GM19438 (cell line): ENCODE measurements around the gene SLCO2A1.
"Not testable (repeated sequence)": the region's sequence is repeated elsewhere in the genome, so short reads cannot be mapped to it uniquely, and the experiment has no call there.

ENCODE experiments used
- ATAC-seq: cut with Tn5 transposase; IDR thresholded peaks from one replicate; pipeline ENCODE4 v1.9.1; 2021; ENCODE audit warnings: low read depth; ENCODE audit not compliant: unreplicated experiment

Gene SLCO2A1

GRCh38 chr3:134029734-134030378, at the start of gene SLCO2A1:
TSS of gene SLCO2A1 (minus strand) at chr3:134029925. CDS start at chr3:134029802, 123 bp downstream.
- no peak for ATAC-seq

DNA sequence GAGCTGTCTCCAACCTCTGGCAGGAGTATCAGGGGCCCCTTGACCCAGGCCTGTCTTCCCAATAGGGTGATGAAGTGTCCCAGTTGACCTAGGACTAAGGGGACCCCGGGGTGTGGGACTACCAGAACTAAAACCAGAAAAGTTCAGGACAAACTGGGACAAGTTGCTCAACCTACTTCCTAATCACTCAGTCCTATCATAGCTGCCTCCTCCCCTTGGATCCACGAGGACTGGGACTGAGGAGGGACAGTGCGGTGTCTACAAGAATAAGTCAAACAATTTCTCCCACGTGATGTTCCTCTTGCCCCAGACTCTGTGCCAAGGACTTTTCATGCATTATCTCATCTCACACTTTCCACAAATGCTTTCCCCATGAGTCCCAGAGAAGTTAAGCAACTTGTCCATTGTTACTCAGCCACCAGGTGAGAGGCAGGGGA, 49.4 kb upstream of the SLCO2A1 start:
- no peak for ATAC-seq

GRCh38 chr3:134078169-134078831, 48.6 kb upstream of the SLCO2A1 start:
- ATAC-seq, result no peak

DNA sequence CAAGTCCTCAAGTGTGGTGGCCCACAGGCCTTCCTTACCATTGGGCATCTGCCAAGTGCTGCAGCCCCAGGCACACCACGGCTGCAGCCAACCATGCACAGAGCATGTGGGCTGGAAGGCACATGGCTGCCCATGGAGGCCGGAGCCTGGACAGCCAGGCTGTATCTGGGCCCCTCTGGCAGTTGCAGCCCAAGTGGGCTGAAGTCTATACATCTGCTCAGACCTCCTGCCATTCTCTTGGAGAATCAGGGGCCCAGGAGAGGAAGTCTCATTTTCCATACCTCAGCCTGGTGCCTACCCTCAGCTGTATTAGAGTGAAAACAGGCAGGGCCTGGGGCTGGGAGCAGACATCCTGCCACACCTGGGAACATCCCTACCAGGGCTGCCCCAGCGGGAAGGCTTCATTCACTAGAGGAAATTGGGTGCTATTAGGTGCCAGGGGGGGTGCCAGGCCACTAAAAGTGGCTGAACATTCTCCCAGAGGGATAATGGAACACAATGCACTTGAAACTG, 48.0 kb upstream of the SLCO2A1 start:
- no peak for ATAC-seq

DNA sequence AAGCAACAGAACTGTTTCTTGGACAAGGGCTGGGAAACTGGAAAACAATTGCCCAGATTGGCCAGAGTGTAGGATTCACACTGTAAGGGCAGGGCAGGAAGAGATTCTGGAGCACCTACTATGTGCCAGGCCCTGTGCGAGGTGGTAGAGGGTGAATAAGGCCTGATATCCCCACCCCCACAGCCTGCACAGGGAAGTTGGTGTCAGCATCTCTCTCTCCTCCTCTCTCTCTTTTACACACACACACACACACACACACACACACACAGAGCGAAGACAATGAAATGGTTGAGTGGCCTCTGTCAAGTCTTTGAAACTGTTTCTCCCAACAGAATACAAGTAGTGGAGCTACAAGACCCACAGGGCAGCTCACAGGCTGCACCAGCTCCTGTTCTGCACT, 47.1 kb upstream of the SLCO2A1 start:
- ATAC-seq, result no peak

GRCh38 chr3:134075846-134076245, 46.1 kb upstream of the SLCO2A1 start:
- no peak for ATAC-seq

GRCh38 chr3:134075568-134075825, 45.8 kb upstream of the SLCO2A1 start:
- no peak for ATAC-seq

GRCh38 chr3:134074790-134075567, 45.3 kb upstream of the SLCO2A1 start:
- no peak for ATAC-seq

GRCh38 chr3:134074001-134074789, 44.5 kb upstream of the SLCO2A1 start:
- no peak for ATAC-seq

DNA sequence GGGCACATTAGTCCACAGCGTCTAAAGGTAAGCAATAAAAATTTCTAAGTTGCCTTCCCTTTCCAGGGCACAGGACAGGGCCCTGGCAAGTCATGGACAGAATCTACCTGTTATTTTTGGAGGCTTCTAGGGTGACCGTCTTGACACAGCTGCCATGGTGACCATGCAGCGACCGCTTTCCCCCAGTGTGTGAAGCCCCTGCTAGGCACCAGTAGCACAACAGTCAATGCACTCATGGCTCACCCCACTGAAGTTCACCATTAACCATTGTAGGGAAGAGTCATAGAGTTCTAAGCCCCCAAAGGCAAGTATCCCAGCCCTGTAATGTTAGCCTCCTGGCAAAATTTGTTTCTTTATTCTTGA, 43.8 kb upstream of the SLCO2A1 start:
- ATAC-seq, result no peak

GRCh38 chr3:134072881-134073582, 43.3 kb upstream of the SLCO2A1 start:
- no peak for ATAC-seq

- not testable (repeated sequence) for ATAC-seq
Observed at GRCh38 chr3:134070281-134070680, 40.6 kb upstream of the SLCO2A1 start.

- no peak for ATAC-seq
Observed at GRCh38 chr3:134068429-134068828, 38.7 kb upstream of the SLCO2A1 start.

DNA sequence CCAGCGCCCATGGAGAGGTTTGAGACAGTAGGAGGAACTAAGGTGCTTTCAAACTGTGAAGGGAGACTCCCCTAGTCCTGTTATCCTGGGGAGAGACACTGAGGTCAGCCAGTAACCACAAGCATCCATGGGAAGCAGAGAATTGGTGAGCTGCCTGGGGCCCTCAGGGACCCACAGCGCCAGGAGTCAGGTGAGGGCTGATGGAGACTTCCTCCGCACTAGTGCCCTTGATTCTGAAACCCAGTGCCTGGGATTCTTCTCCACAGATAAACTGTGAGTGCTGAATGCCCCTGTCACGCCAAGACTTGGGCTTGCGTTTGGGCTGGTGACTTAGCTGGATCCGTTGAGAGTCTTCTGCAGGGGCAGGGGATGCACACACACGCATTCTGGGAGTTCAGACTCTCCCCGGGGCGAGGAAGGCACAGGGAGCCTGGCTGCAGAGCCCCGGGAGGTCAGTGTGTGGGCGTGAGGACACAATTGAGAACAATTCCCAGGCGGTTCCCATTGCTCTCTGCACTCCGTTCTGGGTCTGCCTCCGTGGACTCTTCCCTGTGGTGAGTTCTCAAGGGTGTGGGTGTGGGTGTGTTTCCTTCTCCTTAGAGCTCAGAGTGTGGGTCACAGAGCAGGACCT, 37.9 kb upstream of the SLCO2A1 start:
- no peak for ATAC-seq

DNA sequence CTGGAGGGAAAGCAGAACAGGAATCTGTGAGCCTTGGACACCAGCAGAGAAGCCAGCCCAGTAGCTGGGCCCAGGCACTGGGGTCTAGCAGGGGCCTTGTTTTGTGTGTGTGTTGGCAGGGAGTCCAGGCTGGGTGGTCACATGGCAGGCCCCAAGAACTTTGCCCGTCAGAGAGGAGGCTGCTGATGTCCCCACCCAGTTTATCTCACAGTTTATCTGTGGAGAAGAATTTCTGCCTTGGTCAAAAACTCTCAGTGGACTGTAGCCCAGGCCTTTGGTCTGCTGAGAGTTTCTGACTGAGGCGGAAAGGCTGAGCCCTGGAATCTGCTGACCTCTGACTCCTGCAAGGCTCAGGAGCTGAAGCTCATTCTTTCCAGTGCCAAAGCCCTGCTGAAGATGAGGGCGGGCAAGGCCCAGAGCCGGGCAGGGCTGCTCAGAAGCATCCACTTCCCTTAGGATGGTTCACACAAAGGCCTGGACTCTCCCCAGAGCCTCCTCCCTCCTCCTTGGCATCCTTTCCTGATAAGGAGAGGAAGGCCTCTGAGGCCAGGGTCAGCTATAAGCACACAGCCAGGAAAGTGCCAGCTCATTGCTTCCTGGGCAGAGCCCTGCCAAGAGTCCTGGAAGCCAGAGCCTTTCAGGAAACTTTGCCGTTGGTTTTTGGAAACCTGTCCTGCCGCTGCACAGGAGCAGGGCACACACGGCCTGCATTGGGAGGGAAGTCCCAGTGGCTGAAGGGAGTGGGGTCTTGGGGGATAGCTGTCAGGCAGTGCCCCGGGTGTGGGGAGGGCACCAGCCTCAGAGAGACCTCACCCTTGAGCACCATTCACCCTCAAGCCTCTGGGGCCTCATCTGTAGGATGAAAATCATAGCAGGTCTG, 37.2 kb upstream of the SLCO2A1 start:
- ATAC-seq, result no peak

- ATAC-seq, result no peak
Observed at GRCh38 chr3:134066158-134066541, 36.4 kb upstream of the SLCO2A1 start.

DNA sequence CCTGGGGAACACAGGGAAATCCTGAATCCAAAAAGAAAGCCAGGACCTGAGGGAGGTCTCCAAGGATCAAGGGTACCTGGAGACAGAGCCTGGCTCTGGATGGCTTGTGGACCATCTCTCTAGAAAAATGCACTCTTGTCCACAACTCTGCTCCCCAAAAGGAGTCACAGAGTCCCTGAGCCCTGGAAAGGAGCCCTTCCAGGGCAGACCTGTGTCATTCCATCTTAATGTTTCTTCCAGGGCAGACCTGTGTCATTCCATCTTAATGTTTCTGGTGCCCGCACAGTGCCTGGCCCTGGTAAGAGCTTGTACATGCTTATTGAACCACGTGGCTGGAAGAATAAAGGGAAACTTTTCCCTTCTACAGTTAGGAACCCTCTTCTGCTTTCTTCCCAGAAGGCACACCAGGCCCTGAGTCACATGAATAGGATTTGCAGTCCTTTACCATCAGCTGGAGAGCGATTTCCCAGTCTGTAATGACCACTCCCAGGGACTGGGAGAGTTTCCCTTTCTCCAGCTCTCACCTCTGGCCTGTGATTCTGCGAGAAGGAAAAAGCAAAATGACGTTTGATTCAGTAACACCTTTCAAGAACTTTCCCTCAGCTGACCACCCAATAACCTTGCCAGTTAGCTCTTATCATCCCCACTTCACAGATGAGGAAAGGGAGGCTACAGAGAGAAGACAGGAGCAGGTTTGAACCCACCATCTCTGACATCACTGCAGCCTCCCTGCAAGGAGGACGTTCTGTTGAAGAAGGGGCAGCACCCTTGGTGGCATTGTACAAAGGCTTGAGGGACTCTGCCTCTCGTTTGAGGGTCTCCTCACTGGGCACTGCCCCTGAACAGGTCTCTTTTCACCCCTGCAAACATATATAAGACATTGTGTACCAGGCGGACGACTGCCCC, 35.8 kb upstream of the SLCO2A1 start:
- ATAC-seq, result no peak

DNA sequence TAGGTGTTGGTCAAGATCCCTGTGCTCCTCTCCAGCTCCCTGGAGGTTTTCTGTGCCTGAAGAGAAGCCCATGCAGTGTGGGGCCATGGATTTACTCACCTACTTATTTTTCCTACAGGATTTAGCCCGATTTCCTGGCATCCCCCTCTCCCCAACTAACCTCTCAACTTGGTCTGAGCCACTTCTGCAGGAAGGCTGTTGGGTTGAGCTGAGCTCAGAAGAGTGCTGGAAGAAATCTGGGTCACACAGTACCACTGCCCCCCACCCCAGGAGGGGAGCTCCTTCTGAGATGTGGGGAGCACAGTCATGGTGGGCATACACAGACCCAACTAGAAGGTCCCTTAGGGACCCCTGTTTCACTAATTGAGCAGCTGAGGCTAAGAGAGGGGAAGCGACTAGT, 34.4 kb upstream of the SLCO2A1 start:
- no peak for ATAC-seq
